ENCODE measurements around the gene WNT5B.

DNA sequence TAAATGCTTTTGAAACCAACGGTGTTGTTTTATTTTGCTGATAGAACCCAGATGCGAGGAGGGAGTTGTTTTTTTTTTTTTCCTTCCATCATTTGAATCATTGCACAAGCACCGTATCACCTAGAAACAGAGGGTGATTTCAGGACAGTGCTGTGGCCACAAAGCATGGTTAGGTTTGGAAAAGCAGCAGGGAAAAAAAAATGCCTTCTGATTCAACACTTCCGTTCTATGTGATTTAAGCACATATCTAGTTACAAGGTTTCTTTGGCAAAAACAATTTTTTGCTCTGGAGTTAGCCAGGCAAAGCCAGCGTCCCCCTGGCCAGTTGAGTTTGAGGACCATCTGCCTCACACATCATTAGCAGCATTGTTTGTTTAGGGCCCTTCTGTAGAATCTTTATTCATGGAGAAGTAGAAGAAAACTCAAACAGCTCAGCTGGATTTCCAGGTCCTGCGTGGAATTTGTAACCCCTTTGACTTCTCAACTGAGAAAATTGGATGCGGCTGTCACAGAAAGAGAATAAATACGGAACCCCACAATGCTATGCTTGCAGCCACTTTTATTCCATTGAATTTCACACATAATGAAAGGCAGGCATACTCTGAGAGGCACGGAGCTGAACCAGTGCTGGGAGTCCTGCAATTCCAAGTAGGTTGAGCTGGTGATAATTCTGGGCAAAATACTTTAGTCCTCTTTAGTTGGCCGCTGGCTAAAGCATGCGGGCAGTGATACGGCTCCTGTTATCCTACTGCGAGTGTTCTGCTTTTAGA lies 17.0 kb upstream of the WNT5B start:
- TF ChIP-seq SNAI2 (CRISPR knock-in tag; IDR thresholded peaks at IDR 0.05) (no peak), ISL1 (CRISPR knock-in tag; IDR thresholded peaks at IDR 0.05) (no peak), TOX (CRISPR knock-in tag; IDR thresholded peaks at IDR 0.05; ENCODE audit: borderline replicate concordance) (no peak), TSHZ2 (CRISPR knock-in tag; IDR thresholded peaks at IDR 0.05) (no peak), CSDC2 (CRISPR knock-in tag; IDR thresholded peaks at IDR 0.05) (no peak), ZFP3 (CRISPR knock-in tag; IDR thresholded peaks at IDR 0.05) (no peak)
- TF ChIP-seq, protein P1, sequence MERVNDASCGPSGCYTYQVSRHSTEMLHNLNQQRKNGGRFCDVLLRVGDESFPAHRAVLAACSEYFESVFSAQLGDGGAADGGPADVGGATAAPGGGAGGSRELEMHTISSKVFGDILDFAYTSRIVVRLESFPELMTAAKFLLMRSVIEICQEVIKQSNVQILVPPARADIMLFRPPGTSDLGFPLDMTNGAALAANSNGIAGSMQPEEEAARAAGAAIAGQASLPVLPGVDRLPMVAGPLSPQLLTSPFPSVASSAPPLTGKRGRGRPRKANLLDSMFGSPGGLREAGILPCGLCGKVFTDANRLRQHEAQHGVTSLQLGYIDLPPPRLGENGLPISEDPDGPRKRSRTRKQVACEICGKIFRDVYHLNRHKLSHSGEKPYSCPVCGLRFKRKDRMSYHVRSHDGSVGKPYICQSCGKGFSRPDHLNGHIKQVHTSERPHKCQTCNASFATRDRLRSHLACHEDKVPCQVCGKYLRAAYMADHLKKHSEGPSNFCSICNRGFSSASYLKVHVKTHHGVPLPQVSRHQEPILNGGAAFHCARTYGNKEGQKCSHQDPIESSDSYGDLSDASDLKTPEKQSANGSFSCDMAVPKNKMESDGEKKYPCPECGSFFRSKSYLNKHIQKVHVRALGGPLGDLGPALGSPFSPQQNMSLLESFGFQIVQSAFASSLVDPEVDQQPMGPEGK (CRISPR knock-in tag; IDR thresholded peaks at IDR 0.05; ENCODE audit: borderline replicate concordance): no peak
- TF ChIP-seq, protein P2, sequence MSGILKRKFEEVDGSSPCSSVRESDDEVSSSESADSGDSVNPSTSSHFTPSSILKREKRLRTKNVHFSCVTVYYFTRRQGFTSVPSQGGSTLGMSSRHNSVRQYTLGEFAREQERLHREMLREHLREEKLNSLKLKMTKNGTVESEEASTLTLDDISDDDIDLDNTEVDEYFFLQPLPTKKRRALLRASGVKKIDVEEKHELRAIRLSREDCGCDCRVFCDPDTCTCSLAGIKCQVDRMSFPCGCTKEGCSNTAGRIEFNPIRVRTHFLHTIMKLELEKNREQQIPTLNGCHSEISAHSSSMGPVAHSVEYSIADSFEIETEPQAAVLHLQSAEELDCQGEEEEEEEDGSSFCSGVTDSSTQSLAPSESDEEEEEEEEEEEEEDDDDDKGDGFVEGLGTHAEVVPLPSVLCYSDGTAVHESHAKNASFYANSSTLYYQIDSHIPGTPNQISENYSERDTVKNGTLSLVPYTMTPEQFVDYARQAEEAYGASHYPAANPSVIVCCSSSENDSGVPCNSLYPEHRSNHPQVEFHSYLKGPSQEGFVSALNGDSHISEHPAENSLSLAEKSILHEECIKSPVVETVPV (CRISPR knock-in tag; IDR thresholded peaks at IDR 0.05): no peak

Measured in SK-N-SH treated with all-trans-retinoic acid at 6 μM for 48 hours (cell line).